Stimulated activated naive CD4-positive, alpha-beta T cell treated with Interleukin-2 at 50 U/mL for 16 hours (primary cell): ENCODE data around the gene LLGL2.
A peak's percentile ranks its signal among the peaks of the same experiment; 100 is the strongest.
"Not testable (repeated sequence)": the region's sequence is repeated elsewhere in the genome, so short reads cannot be mapped to it uniquely, and the experiment has no call there.

Experiments
- DNase-seq: peaks from one replicate; lab custom pipeline; 2025; lab: John Stamatoyannopoulos, UW

LLGL2 gene

DNA sequence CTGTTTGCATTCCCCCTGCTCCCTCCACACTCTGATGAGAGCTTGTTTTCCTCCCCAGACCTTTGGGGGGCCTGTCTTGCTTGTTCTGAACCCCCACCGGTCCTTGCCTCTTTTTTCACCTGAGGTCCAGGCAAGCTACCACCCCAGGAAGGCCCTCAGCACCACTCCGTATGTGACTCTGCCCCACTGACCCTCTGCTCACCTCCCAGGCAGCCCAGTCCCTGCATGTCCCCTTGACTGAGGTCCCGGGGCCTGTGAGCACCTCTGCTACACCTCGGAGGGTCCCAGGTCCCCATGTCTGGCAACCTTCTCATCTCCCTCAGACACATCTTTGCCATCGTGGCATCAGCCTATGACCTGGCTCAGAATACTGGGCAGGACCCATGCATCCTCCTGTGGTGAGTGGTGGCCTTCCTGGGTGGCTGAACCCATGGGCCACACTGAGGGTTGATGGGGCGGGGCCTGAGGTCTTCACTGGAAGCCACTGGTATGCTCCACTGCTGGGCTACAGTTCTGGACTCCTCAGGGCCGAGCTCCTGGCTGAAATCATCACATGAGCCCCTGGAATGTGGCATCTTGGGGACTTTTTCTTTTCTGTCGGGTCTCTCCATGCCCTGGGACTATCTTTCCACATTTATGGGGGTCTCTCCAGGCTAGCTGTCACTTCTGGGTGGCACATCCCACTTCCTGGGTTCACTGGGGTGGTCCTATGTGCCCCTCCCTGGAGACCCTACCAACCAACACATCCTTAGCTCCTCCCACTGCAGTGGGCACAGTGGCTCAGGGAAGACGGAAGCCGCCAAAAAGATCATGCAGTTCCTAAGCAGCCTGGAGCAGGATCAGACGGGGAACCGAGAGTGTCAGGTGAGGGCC is 65.6 kb downstream of the LLGL2 start:
- DNase-seq: no peak

DNA sequence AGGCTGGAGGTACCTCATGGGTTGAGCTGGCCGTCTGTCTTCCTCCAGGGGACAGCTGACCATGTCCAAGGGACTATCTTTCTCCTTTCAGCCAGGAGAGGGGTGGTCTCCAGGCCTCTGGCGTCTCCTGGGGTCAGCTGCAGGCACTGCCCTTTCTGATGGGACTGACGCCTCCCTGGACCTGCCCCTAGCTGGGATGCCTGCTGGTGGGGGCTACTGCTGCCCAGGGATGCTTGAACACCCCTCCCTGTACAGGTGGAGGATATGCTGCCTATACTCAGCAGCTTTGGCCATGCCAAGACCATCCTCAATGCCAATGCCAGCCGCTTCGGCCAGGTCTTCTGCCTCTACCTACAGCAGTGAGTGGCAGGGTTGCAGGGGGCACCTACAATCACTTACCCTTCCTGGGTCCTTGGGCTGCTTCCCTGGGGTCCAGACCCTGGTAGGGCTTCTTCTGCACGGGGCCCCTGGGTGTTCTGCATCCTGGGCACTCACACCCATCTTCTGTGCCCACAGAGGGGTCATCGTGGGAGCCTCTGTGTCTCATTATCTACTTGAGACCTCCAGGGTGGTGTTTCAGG is 66.3 kb downstream of the LLGL2 start:
- no peak for DNase-seq

DNA sequence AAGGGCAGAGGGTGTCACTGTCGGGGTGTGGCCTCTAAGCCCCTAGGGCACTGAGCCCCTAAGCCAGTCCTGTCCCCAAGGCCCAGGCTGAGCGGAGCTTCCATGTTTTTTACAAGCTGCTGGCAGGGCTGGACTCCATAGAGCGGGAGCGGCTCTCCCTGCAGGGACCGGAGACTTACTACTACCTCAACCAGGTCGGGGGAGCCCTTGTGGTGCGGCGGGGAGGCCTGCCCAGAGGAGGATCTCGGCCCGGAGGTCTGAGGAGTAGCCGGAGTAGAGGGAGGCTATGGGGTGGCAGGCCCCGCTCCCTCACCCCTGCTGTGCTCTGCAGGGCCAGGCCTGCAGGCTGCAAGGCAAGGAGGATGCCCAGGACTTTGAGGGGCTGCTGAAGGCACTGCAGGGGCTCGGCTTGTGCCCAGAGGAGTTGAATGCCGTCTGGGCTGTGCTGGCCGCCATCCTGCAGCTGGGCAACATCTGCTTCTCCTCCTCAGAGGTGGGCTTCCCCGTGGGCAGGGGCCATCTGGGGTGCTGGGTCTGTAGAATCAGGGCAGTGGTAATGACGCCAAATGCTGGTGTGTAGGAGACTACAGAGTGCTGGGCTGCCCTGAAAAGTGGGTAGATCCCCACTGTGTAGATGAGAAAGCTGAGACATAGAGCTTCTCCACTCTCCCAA is 67.0 kb downstream of the LLGL2 start:
- DNase-seq: no peak

DNA sequence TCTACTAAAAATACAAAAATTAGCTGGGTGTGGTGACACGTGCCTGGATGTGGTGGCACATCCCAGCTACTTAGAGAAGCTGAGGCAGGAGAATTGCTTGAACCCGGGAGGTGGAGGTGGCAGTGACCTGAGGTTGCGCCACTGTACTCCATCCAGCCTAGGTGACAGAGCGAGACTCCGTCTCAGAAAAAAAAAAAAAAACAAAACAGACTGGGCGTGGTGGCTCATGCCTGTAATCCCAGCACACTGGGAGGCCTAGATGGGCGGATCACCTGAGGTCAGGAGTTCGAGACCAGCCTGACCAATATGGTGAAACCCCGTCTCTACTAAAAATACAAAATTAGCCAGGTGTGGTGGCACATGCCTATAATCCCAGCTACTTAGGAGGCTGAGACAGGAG is 67.9 kb downstream of the LLGL2 start:
- not testable (repeated sequence) for DNase-seq

DNA sequence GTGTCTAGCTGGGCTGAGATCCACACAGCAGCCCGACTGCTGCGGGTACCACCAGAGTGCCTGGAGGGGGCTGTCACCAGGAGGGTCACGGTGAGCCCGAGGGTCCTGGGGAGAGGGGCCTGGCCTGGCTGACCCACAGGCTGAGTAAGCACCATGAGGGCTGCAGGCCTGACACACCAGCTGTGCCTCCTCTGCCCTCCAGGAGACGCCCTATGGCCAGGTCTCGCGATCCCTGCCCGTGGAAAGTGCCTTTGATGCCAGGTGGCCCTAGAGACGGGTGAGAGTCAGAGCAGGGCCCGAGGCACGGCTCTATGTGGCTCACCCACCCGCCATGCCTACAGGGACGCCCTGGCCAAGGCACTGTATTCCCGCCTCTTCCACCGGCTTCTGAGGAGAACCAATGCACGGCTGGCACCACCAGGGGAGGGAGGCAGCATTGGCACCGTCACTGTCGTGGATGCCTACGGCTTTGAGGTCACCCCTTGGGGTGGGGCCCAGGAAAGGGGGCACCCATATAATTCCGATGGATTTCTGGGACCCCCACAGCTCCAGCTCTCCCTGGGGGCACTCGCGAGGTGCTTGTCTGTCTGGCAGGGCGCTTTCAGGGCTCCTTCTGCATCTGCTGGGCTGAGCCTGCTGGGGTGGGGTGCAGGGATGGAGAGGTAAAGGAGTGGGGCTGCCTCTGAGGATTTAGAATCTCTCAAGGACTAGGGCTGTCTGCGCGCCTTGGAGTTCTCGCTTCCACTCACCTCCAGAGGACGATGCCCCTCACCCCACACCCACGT is 69.2 kb downstream of the LLGL2 start:
- no peak for DNase-seq

DNA sequence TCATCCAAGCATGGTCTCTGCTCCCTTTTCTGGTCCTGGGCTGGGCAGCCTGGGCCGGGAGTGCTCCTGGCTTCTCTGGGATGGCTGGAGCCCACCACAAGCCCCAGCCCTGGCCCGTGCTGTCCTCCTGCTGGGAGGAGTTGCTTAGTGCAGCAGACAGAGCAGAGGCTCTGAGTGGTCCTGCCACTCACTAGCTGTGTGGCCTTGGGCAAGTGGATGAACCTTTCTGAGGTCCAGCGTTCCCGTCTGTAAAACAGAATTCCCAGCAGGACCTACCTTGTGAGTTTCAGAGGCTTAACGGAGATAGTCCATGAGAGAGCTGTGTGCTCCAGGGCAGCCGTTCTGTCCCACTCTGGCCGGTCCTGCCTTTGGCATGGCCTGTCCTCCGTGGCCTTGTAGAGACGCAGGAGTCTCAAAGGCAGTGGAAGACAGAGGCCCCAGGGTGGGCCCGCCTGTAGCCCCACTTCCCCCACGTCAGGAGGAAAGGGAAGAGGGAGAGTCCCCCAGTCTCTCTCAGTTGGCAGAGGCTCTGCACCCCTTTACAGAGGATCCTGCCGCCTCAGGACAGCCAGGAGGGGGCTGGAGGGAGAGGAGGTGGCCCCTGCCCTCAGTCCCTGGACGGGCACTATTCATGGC is 69.9 kb downstream of the LLGL2 start:
- no peak for DNase-seq

DNA sequence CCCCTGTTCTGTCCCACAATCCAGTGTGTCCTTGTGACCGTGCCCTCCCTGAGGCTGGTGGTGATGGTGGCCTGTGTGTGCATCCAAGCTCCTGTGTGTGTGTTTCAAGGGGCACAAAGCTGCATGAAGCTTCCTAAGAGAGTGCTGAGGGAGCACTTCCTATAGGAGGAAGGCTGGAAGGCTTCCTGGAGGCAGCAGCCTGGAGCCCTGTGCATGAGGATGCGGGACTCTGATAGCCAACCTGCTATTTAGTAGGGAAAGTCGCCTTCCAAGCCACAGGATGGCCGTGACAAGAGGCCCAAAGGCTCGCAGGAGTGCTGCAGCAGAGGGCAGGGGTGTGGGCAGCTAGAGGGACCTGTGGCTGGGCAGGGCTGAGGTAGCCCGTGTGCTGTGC is 70.4 kb downstream of the LLGL2 start:
- no peak for DNase-seq

DNA sequence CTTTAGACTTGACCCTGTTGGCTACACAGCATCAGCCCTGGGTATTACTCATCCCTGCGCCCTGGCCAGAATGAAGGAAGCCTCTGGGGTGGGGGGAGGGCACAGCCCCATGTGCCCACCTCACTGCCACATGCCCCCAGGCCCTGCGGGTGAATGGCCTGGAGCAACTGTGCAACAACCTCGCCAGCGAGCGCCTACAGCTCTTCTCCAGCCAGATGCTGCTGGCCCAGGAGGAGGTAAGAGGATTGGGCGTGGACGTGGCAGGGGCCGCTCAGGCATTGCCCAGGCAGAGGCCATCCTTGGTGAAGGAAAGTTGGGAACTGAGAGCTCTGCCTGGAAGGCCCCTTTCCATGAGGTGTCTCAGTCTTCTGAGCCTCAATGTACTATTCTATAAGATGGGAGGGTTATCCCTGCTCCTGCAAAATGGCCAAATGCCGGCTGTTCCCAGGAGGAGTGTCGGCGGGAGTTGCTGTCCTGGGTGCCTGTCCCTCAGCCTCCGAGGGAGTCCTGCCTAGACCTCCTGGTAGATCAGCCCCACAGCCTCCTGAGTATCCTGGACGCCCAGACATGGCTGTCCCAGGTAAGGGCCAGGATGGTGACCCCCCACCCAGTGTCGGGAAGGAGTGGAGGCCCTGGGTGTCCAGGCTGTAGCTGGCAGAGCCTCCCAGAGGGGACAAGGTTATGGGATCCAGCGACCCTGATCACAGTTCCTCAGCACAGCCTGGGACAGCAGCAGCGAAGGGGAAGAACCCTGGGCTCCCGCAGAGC is 71.0 kb downstream of the LLGL2 start:
- no peak for DNase-seq

DNA sequence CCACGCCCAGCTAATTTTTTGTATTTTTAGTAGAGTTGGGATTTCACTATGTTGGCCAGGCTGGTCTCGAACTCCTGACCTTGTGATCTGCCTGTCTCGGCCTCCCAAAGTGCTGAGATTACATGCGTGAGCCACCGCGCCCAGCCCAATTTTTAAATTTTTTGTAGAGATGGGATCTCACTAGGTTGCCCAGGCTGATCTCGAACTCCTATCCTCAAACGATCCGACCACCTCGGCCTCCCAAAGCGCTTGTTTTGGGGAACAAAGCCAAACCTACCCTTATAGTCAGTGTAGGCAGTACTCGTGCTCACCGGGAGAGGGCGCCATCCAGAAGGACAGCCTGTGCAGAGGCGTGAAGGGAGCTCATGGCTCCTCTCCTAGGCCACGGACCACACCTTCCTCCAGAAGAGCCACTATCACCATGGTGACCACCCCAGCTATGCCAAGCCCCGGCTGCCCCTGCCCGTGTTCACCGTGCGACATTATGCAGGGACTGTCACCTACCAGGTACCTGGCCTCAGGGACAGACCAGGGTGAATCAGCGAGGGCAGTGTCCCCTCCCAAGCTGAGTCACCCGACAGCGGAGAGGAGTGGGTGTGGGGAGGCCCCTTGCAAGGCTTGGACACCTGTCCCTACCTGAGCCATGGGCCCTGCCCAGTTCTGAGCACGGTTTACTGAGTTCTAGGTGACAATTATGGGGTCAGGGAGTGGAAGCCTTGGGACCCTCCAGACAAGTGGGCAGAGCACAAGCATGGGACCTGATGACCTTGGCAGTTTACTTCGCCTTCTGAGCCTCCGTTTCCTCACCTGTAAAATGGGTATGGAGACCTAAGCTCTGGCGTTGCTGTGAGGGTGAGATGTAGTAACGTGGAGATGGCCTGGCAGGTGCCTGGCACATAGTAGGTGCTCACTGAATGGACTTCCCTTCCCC is 75.8 kb downstream of the LLGL2 start:
- DNase-seq: peak; percentile 50

DNA sequence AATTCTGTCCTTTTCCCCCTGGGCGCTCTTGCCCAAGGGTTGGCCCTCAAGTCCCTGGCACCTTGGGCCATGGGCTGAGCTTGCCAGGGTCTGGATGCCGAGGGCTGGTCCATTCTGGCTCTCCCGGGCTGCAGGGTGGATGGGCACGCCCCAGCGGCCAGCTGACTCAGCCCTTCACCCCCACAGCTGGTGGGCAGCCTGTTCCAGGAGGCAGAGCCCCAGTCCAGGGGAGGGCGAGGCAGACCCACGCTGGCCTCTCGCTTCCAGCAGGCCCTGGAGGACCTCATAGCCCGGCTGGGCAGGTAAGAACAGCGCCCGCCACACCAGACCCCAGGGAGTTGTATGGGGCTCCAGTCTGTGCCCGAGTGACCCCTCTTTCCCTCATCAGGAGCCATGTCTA is 77.1 kb downstream of the LLGL2 start:
- DNase-seq: no peak

DNA sequence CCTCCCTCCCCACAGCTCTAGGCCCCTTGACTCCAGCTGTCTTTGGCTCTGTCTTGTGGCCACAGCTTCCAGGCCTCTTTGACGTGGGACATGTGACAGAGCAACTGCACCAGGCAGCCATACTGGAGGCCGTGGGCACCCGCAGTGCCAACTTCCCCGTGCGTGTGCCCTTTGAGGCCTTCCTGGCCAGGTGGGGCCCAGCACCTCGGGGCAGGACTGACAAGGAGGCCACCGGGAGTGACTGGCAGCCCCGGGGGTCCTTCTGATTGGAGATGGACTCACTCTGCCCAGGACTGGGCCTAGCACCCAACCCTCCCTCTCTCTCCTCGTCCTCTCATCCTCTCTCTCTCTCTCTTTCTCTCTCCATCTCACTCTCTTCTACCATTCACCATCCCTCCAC is 77.6 kb downstream of the LLGL2 start:
- DNase-seq: no peak

DNA sequence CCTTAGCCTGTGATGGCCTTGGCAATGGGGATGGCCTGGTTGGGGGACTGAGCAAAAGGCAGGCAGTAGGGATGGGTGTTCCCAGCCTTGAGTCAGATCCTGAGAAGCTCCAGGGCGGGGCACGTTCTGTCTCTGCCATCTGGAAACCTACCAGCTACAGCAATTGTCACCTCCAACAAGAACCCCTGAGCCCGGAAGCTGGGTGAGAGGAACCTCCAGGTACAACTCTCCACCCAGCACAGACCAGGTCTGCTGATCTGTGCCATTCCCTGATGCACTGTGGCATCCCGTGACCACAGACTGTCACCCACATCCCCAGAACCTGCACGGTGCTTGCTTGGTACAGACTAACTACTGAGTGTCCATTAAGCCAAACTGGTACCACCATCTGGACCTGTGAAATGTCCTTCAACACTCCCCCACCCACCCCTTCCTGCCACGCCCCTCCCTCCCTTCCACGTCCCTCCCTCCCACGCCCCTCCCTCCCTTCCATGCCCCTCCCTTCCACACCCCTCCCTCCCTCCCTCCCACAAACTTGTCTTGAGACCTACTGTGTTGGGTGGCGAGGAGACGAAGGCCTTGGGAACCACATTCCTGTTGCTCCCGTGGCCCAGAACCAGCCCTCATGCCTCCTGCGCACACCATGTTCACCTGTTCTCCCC is 78.7 kb downstream of the LLGL2 start:
- no peak for DNase-seq

DNA sequence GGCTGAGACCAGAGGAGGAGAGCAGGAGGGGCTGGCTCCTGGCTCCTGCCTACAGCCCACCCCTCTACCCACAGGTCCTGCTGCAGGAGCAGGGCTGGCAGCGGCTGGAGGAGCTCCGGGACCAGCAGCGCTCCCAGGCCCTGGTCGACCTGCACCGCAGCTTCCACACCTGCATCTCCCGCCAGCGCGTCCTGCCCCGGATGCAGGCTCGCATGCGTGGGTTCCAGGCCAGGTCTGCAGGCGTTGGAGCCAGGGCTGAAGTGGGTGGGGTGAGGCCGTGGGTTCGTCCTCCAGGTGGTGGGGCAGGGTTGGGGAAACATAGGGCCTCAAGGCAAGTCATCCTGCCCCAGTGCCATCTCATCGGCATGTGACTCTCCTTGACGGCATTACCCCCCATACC is 80.3 kb downstream of the LLGL2 start:
- DNase-seq: no peak

DNA sequence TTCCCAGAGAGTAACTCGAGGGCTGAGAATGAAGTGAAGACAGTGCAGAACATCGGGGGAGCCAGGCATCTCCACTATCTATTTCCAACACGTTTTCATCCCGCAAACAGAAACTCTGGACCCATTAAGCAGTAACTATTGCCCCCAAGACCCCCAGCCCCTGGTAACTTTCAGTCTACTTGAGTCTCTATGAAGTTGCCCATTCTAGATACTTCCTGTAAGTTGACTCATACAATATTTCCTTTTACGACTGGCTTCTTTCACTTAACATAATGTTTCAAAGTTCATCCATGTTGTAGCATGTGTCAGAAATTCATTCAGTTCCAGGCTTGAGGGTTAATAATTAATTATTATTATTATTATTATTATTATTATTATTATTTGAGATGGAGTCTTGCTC is 81.6 kb downstream of the LLGL2 start:
- DNase-seq: no peak

DNA sequence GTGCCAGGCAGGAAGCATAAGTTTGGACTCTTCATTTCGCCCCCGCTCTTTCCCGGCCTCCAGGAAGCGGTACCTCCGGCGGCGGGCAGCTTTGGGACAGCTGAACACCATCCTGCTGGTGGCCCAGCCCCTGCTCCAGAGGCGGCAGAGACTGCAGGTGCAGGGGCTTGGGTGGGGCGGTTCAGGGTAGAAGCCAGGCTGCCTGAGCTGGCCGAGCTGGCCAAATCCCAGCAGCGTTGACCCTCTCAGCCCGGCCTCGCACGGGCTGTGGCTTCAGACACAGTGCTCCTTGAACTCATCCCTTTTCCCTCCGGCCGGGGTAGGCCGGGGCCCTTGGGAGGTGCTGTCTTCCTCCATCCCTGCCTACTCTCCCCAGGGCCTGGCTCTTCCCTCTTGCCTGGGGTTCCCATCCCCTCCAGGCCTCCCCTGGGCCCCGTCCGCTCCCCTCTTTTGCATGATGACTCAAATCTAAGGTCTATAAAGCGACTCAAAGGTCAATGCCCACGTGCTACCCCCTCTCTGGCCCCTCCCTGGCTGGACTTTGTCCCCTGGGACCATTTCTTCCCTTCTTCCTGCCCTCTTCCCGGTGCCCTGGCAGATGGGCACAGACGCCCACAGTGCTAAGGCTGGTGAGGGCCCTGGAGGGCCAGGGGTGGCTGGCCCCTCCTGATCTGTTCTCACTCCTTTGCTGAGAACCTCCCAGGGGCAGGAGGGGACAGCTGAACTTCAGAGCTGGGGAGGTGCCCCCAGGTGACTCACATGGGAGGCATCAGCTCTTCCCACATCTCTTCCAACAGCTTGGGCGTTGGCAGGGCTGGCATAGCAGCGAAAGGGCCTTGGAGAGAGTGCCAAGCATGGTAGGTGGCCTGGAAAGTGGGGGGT is 84.8 kb downstream of the LLGL2 start:
- no peak for DNase-seq

DNA sequence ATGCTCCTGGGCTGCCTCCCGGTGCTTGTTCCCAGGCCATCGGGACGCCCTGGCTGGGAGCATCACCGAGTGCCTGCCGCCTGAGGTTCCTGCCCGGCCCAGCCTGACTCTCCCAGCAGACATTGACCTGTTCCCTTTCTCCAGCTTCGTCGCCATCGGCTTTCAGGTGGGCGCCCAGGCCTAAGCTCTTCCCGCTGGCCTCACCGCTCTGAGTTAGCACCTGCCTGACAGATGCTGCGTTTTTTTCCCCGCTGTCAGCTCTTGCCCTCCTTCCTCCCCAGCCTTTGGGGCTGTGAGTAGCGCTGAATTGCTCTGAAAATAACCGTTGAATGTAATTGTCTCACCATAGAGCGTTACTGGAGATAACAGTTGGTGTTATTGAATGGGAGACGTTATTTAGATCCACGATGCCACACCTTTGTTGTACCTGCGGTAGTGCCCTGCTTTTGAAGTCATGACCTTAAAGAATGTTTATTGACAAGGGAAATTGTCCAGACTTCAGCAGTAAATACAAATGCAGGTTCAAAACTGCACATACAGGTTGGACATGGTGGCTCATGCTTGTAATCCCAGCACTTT is 86.4 kb downstream of the LLGL2 start:
- DNase-seq: no peak

DNA sequence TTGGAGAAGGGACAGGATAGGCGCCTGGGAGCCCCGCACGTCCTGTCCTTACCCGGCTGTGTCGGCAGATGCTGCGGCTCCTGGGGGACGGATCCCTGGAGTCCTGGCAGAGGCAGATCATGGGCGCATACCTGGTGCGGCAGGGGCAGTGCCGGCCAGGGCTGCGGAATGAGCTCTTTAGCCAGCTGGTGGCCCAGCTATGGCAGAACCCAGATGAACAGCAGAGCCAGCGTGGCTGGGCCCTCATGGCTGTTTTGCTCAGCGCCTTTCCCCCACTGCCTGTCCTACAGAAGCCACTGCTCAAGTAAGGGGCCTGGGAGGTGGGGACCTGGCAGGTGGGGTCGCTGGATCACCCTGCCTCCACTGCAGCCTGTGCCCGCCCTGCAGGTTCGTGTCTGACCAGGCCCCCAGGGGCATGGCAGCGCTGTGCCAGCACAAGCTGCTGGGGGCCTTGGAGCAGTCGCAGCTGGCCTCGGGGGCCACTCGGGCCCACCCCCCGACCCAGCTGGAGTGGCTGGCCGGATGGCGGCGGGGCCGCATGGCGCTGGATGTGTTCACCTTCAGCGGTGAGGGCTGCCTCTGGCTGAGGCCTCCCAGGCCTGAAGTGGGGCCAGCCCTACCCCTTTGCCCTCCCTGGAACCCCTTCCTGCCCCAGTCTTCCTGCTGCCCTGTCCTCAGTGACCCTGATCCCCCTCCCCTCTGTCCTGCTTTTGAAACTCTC is 87.6 kb downstream of the LLGL2 start:
- no peak for DNase-seq
